LNCaP clone FGC (cell line): ENCODE measurements around the gene CCDC13.

Source experiments
- DNase-seq: peaks from one replicate; pipeline ENCODE4 v3.0.0-alpha.2; 2011; ENCODE audit warnings: low read depth
- H3K4me3 ChIP-seq: 2 replicates; pipeline ENCODE4 v1.5.1; 2011; ENCODE audit warnings: mild to moderate bottlenecking, low read depth, low read length, control low read depth
- TF ChIP-seq, protein P1 (sequence below): IDR thresholded peaks from 2 replicates; pipeline ENCODE4 v1.5.1; 2012; ENCODE audit warnings: mild to moderate bottlenecking; ENCODE audit not compliant: control insufficient read depth, insufficient read depth; ENCODE audit errors: extremely low read depth

CCDC13 gene

DNA sequence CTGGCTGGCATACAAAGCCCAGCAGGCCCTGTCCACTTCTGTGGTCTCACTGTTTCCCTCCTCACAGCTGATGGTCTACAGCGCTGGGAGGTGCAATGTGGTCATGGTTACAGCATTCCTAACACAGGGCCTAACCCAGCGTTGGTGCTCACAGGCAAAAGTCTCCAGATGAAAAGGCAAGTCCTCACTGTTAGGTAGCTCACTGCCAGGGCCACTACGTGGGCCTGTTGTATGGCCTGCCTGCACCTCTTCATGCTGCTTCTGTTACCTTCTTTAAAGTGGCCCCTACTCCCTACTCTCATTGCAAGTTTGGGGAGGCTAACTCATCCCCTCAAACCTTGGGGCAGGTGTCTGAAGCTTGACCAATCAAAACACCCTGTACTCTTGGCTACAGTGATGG is 31.3 kb downstream of the CCDC13 start:
- no peak overlapping the region for H3K4me3 ChIP-seq
- no peak for DNase-seq
- TF ChIP-seq, protein P1, sequence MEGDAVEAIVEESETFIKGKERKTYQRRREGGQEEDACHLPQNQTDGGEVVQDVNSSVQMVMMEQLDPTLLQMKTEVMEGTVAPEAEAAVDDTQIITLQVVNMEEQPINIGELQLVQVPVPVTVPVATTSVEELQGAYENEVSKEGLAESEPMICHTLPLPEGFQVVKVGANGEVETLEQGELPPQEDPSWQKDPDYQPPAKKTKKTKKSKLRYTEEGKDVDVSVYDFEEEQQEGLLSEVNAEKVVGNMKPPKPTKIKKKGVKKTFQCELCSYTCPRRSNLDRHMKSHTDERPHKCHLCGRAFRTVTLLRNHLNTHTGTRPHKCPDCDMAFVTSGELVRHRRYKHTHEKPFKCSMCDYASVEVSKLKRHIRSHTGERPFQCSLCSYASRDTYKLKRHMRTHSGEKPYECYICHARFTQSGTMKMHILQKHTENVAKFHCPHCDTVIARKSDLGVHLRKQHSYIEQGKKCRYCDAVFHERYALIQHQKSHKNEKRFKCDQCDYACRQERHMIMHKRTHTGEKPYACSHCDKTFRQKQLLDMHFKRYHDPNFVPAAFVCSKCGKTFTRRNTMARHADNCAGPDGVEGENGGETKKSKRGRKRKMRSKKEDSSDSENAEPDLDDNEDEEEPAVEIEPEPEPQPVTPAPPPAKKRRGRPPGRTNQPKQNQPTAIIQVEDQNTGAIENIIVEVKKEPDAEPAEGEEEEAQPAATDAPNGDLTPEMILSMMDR: no peak

DNA sequence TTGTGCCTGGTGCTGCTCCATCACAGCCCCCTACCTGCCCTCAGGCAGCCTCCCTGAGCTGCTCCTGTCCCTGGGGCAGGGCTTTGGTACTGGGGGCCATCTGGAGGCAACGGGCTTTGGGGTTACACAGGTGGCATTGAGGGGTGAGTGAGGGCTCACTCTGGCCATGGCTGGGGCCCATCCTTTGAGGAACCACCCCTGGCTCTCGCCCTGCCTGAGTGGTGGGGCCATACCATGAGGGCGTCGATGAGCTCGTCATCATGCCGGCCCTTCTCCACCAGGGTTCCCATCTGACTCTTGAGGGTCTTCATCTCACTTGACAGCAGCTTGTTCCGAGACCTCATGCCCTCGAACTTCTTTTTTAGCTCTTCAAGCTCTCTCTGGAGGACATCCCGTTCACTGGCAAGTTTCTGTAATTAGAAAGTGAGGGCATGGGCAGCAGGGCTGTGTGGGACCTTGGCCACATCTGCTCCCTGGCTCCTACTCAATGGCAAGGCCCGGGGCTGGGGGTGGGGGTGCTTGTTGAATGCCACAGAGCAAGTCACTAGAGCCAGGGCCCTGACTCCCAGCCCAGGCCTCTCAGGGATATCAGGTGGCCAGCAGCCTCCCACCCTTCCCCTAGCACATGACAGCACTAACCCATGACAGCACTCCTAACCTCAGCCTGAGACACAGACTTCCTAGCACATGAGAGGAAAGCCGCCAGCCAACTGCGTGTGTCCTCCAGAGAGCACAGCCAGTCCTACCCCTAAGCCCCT is 33.5 kb downstream of the CCDC13 start:
- no peak for DNase-seq
- no peak overlapping the region for H3K4me3 ChIP-seq
- TF ChIP-seq, protein P1: no peak

DNA sequence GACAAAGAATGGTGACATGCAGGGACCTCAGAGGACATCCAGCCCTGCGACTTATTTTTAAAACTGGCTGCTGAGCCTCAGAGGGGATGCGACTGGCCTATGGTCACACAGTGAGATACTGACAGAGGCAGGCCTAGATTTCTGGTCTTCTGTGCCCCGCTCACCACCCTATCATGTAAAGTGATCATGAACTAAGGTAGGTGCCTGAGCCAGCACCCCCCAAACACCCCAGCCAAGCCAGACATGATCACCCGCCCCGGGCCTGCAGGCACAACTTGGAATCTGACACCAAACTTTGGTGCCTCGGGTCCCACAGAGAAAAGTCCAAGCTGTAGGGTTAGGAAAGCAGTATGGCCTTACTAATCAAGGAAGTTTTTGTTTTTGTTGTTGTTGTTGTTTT is 36.5 kb downstream of the CCDC13 start:
- TF ChIP-seq, protein P1: no peak
- H3K4me3 ChIP-seq: no peak overlapping the region
- no peak for DNase-seq

DNA sequence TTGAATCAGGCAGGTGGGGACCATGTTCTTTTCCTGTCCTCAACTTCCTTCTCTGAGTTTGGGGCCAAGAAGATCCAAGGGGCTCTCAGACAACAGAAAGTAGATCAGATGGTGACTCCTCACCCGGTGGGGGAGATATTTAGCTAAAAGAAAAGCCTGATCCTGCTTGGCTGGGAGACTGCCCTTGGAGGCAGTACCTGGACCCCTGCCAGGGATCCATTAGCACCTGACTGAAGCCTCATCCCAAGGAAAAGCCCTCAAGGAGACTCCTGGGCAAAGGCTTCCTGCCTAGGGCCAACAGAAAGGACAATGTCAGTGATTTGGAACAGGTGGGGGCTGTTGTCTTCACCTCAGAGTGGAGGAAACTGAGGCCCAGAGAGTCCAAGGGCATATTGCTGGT is 37.0 kb downstream of the CCDC13 start:
- H3K4me3 ChIP-seq: no peak overlapping the region
- TF ChIP-seq, protein P1: no peak
- DNase-seq: no peak

DNA sequence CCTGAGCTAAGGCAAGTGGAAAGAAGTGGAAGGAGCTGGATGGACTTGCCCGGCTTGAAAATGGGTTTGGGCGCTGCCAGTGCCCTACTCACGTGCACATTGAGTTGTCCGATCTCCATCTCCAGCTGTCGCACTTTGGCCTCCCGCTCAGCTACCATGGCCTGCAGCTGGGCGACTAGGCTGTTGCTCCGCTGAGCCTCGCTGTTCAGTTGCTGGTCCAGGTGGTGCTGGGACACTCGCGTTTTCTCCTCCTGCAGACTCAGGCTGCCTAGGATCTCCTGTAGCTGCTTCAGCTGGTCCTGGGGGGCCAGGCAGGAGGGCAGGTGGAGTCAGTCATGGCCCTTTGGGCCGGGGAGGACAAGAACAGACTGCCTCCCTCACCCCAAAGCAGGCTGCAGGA is 37.4 kb downstream of the CCDC13 start:
- TF ChIP-seq, protein P1: no peak
- DNase-seq: no peak
- no peak overlapping the region for H3K4me3 ChIP-seq

DNA sequence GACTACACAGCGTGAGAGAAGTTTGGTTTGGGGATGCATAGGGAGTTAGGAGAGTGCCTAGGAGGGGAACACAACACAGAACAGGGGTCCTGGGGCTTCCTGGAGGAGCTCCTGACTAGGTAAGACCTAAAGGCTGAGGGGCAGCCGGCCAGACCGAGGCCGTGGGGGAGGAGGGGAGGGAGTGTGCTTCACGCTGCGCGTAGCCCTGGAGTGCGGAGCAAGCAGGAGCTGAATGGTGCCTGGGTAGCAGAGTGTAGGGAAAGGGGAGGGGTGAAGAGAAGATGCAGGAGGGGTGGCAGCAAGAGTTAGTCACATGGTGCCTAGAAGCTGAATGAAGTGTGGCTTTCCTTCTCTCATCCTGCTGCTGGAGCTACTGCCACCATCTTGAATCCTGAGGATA is 38.0 kb downstream of the CCDC13 start:
- TF ChIP-seq, protein P1: no peak
- no peak for DNase-seq
- H3K4me3 ChIP-seq: no peak overlapping the region

DNA sequence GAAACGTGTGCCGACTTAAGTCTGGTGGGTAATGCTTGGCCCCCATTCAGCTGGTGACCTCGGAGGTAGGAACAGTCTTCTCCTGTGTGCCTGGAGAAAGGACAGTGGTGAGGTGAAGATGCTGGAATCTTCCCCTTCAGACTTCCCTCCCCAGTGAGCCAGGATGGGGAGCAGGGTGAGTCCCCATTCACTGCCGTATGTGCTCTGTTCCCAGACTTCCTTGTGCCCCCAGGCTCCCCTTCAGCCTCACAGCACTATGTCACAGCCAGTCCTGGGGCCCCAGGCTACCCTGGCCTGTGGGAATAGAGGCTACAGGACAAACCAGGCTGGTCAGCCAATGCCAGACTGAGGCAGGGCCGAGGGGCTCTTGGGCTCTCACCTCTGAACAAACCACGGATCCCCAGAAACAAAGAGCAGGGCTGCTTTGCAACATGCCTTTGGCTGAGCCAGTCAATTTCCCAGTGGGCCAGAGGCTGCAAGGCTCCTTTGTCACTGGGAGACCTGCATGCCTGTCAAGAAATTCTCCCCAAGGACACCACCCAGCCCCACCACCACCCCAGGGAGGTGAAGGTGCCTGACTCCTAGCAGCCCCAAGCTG is 38.7 kb downstream of the CCDC13 start:
- no peak overlapping the region for H3K4me3 ChIP-seq
- no peak for DNase-seq
- TF ChIP-seq, protein P1: no peak
